HG03280 (cell line): Measurements from ENCODE around the gene COLGALT1.
"Not testable (repeated sequence)": the region's sequence is repeated elsewhere in the genome, so short reads cannot be mapped to it uniquely, and the experiment has no call there.

ENCODE experiments used
- ATAC-seq: cut with Tn5 transposase; IDR thresholded peaks from one replicate; pipeline ENCODE4 v1.9.1; 2021; ENCODE audit warnings: mild to moderate bottlenecking, moderate library complexity; ENCODE audit not compliant: unreplicated experiment

The COLGALT1 gene

DNA sequence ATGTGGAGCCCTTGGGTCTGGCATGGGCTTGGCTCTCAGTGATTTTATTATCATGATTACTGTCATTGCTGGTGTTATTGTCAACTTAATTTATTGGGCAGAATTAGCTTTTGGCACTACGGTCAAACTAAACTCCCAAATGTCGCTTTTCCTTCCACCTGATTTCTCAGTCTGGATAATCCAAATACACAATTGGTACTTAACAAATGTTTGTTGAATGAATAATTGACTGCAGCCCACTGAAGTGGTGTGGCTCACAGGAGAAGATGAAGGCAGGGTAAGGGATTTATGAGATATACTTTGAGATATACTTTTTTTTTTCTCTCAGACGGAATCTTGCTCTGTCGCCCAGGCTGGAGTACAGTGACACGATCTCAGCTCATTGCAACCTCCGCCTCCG is 1.5 kb downstream of the COLGALT1 start:
- ATAC-seq, result no peak

- ATAC-seq, result no peak
Observed at GRCh38 chr19:17557466-17557865, 2.0 kb downstream of the COLGALT1 start.

- ATAC-seq, result no peak
Observed at GRCh38 chr19:17560205-17560595, 4.8 kb downstream of the COLGALT1 start.

- ATAC-seq, result no peak
Observed at GRCh38 chr19:17562097-17562496, 6.6 kb downstream of the COLGALT1 start.

DNA sequence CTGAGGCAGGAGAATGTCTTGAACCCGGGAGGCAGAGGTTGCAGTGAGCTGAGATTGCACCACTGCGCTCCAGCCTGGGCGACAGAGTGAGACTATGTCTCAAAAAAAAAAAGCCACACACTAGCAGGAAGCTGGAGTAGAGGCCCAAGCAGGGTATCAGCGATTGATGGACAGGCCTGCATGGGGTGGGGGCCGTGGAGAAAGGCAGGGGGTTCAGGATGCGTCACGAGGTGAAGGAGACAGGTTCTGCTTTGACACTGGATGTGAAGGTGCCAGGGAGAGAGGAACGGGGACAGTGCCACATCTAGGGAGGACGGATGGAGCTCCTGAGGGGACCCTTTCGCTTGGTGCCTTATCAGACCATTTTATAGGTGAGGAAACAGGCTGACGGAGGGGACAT is 7.1 kb downstream of the COLGALT1 start:
- ATAC-seq, result no peak

DNA sequence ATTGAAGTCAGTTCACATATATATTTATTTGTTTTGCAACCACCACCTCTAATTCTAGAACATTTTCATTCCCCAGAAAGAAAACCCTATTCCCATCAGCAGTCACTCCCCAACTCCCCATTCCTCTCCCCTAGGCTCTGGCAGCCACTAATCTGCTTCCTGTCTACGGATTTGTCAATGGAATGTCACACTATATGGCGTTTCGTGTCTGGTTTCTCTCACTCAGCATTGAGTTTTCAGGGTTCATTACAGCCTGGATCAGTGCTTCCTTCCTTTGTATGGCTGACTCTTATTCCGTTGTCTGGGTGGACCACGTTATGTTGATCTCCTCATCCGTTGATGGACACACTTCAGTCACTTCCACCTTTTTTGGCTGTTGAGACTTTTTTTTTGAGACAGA is 9.3 kb downstream of the COLGALT1 start:
- no peak for ATAC-seq

- no peak for ATAC-seq
Observed at GRCh38 chr19:17565611-17566010, 10.2 kb downstream of the COLGALT1 start.

DNA sequence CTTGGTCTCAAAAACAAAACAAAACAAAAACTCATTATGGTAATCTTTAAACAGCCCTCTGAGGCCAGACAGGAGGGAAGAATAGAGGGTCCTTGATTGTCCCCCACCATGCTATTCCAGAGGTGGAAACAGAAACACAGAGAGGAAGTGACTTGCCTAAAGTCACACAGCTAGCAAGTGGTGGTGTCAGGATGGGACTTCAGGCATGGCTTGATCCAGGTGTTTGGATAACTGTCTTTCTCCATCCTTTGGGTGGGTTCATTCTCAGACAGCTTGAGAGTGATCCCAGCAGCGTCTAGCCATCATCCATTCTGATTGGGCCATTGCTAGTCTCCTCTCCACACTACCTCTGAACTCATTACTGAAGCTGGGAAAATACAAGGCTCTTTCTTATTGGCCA is 12.5 kb downstream of the COLGALT1 start:
- no peak for ATAC-seq

- ATAC-seq, result not testable (repeated sequence)
Observed at GRCh38 chr19:17570291-17570690, 14.8 kb downstream of the COLGALT1 start.

DNA sequence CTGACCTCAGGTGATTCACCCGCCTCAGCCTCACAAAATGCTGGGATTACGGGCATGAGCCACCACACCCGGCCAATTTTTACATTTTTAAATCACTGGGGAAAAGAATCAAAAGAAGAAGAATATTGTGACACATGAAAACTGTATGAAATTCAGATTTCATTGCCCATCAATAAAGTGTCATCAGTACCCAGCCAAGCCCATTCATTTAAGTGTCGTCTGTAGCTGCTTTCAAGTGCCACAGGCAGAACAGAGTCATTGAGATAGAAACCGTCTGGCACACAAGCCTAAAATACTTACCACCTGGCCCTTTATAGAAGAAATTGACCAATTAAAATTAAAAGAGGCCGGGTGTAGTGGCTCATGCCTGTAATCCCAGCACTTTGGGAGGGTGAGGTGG is 15.3 kb downstream of the COLGALT1 start:
- no peak for ATAC-seq

DNA sequence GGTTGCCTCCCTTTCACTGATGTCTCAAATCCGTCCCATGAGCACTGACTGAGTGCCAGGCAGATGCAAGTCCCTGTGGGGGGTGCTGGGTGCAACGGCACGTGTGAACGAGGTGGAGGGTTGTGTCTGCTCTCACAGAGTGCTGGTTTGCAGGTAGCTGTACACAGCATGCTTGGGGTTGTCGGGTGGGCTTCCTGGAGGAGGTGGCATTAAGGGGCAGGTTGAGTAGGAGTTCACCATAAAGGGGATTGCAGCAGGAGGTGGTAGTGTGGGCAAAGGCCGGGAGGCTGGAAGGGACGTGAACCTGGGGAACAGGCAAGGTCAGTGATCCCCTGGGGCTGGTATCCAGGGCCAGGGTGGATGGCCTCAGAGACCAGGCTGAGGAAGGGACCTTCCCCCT is 17.2 kb downstream of the COLGALT1 start:
- no peak for ATAC-seq

DNA sequence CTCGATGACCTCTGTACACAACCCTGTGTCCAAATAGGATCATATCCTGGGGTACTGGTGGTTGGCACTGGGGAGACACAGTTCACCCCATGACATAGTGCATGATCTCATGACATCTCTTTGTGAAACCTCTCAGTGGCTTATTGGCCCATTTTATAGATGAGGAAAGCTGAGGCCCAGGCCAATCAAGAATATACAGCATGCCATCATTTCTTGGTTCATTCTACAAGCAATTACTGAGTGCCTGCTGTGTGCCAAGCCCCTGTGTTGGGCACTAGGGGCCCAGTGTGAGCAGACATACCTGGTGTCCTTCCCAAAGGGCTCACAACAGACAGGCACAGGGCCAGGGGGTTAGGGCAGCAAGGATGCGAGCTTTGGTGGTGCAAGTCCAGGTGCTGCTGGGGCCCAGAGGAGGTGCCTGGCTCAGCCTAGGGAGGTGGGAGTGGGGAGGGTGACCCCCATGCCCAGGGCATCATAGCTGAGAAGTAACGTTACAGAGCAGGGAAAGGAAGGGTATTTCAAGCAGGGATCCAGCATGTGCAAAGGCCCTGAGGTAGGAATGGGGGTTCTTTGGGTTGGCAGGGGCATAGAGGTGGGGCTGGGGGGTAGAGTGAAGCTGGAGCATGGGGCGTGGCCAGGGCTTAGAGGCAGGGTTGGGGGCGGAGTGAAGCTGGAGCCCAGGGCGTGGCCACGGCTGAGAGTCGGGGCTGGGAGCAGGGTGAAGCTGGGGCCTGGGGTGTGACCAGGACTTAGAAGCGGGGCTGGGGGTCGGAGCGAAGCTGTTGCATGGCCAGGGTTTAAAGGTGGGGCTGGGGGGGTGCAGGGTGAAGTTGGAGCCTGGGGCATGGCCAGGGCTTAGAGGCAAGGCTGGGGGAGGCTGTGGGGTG is 20.7 kb downstream of the COLGALT1 start:
- ATAC-seq, result no peak

GRCh38 chr19:17576758-17577456 is 21.5 kb downstream of the COLGALT1 start:
- ATAC-seq, result no peak

GRCh38 chr19:17577457-17578097 is 22.1 kb downstream of the COLGALT1 start:
- ATAC-seq, result no peak

- ATAC-seq, result no peak
Observed at GRCh38 chr19:17579661-17580244, 24.3 kb downstream of the COLGALT1 start.

GRCh38 chr19:17580470-17581144 is 25.2 kb downstream of the COLGALT1 start:
- no peak for ATAC-seq

- ATAC-seq, result no peak
Observed at GRCh38 chr19:17581211-17581874, 25.9 kb downstream of the COLGALT1 start.

DNA sequence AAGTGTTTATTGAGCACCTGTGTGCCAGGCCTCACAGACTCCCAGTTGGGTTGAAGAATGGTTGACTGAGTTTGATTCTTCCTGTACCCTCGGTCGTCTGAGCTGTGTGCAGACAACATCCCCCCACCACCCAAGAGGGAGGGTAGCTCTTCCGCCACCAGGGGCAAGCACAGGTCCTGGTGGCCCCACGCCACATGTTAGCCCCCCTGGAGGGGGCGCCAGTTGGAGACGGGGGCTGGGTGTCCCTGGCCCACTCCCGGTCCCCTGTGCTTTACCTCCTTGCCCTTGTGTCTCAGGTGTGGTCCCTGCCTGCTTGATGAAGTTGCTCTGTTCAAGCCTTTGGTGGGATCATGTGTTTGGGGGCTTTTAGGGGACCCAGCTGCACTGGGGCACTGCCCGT is 27.2 kb downstream of the COLGALT1 start:
- ATAC-seq, result no peak

DNA sequence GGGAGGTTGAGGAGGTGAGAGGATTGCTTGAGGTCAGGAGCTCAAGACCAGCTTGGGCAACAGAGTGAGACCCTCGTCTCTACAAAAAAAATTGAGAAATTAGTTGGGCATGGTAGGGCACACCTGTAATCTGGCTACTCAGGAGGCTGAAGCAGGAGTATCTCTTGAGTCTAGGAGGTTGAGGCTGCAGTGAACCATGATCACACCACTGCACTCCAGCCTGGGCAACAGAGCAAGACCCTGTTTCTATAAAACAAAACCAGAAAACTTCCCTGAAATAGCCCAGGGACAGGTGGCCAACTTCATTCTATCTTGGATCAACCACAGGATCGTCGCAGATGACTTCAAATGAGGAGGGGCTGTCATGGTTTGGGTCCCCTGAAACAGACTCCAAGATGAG is 28.7 kb downstream of the COLGALT1 start:
- no peak for ATAC-seq

- not testable (repeated sequence) for ATAC-seq
Observed at GRCh38 chr19:17585395-17585794, 29.9 kb downstream of the COLGALT1 start.
